ENCODE data around the gene ATG16L1. TPM values are rescaled to one million over a fixed set of nuclear protein-coding genes. Genes with fewer than 3 reads are reported as not detected.

The ATG16L1 gene
- total RNA-seq, 1 donor: 11.3 TPM

DNA sequence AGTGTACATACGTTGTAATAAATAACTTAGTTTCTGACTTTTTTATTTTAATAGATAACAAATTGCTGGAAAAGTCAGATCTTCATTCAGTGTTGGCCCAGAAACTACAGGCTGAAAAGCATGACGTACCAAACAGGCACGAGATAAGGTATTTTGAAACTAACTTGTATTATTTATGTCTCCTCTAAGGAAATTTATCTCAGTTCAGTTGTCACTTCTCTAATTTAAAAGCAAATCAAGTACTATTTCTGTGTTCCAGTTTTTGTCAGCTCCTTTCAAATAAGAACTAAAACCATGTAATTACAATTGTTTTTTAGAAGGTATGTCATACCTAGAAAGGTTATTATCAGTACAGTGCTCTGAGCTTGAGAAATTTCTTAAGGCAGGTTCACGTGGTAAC lies 4.6 kb downstream of the ATG16L1 start:
- no peak for DNase-seq (ENCODE audit: low read depth in 2 of 3, low spot score in 2 of 3)

DNA sequence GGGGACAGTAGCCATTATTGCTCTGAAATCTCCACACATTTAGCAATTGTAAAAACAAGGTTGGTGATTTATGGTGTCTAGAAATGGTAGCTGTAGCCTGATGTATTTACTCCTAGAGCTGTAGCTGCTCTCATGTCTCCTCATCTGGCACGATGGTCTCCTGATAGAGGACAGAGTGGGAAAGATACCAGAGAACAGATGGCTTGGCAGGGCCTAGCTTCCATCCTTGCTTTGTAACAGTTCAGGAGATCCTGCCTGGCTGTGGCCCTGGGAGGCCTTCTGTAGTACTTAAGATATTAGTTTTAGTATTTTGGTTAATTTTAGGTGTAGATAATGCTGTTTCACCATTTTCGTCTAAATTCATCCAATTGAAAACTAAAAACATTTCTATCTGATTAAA lies 6.7 kb downstream of the ATG16L1 start:
- no peak for DNase-seq (ENCODE audit: low read depth in 2 of 3, low spot score in 2 of 3)

DNA sequence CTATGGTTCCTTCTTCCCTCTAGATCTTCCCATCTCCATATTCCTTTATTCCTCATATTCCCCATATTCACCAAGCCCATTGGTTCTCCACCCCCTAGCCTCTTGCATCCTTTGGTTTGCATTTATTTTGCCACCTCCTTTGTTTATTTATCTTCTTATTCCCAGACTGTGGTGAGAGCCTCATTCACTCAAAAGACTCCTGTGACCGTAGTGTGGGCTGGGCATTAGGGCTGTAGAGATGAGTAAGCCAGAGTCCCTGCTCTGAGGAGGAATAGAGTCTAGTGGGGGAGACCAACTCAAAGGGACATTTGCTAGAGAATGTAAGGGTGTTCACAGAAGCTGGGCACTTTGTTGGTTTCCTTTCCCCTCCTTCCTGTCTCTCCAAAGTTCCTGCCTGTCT lies 8.3 kb downstream of the ATG16L1 start:
- no peak for DNase-seq (ENCODE audit: low read depth in 2 of 3, low spot score in 2 of 3)

DNA sequence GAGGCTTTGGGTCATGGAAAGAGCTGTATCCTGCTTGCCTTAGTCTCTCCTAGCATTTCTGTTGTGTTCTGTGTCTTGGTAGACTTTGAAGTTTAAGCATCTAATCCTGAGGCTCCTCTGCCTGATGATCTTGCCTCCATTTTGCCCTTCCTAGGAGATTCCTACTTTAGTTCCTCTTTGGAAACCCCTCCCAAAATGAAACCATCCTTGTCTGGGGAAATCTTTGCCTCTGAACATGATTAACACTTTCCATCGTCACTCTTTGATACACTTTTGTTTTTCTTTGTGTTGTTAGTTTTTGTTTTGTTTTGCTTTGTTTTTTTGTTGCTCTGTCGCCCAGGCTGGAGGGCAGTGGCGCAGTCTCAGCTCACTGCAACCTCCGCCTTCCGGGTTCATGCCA lies 9.2 kb downstream of the ATG16L1 start:
- DNase-seq (ENCODE audit: low read depth in 2 of 3, low spot score in 2 of 3): no peak

DNA sequence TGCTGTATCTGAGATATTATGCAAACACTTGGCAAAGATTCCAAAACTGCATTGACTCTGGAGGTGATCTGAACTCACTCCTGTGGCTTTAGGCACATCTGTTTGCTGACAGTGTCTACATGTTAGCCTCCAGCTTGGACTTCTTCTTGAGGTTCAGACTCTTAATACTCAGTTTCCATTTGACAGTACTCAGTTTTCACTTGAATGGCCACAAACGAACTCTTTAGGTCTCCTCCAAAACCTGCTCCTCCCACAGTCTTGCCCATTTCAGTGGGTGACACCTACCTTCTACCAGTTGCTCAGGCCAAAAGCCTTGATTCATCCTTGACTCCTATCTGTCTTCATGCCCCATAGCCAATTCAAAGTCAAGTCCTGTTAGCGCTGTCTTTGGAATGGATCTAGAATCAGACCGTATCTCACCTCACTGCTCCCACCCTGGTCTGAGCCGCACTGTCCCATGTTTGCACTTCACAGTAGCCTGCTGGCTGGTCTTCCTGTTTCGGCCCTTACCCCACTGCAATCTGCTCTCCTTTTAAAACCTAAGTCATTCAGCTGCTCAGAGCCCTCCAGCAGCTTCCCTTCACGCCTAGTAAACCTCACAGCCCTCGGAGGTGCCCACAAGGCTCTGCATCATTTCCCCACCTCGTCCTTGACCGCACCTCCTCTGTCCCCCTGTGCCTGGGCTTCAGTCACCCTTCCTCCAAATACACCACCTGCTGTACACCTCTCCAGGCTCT lies 10.5 kb downstream of the ATG16L1 start:
- no peak for DNase-seq (ENCODE audit: low read depth in 2 of 3, low spot score in 2 of 3)

DNA sequence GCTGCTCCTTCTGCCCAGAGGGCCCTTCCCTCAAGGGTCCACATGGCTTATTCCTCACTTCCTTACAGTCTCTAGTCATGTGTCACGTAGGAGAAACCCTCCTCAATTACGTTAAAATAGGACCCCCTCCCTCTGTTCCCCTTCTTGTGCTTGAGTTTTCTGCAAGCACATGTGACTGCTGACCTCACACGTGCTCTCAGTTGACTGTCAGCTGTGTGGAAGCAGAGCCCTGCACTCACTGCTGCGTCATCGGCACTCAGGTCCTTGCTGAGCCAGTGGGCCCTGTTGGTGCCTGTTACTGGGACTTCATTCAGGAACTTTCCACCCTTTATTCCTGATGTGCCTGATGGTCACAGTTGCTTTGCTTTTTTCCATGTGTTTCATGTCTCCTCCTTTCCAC lies 11.1 kb downstream of the ATG16L1 start:
- no peak for DNase-seq (ENCODE audit: low read depth in 2 of 3, low spot score in 2 of 3)

DNA sequence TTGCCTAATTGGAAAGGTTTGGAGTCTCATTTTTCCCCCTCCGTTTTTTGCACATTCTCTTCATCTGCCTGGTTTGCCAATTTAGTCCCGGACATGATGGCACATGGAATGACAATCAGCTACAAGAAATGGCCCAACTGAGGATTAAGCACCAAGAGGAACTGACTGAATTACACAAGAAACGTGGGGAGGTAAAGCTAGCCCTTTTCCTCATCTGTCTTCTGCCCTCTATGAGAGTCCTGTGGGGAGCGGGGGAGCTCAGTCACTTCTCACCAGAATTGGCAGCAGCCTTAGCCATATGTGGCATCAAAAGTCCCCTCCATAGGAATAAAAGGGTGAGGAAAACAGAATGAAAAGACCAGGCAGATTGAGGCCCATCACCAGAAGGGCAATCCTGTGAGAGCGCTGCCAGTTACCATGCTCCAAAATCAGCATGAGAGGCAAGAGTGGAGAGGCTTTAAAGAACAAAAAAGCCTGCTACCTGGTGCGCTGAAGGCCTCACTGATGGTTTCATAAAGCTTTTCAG lies 11.6 kb downstream of the ATG16L1 start:
- no peak for DNase-seq (ENCODE audit: low read depth in 2 of 3, low spot score in 2 of 3)

DNA sequence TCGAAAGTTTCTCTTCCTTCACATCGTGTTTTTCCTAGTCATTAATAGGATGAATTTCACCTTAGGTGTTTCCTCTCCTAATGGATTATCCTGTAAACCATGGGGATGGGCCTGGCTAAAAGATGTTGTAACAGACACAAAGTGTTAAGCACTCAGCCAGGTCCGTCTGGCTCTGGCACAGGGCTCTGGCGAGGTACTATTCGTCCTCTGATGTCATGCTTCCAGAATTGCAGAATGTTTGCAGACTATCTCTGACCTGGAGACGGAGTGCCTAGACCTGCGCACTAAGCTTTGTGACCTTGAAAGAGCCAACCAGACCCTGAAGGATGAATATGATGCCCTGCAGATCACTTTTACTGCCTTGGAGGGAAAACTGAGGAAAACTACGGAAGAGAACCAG lies 13.2 kb downstream of the ATG16L1 start:
- no peak for DNase-seq (ENCODE audit: low read depth in 2 of 3, low spot score in 2 of 3)

DNA sequence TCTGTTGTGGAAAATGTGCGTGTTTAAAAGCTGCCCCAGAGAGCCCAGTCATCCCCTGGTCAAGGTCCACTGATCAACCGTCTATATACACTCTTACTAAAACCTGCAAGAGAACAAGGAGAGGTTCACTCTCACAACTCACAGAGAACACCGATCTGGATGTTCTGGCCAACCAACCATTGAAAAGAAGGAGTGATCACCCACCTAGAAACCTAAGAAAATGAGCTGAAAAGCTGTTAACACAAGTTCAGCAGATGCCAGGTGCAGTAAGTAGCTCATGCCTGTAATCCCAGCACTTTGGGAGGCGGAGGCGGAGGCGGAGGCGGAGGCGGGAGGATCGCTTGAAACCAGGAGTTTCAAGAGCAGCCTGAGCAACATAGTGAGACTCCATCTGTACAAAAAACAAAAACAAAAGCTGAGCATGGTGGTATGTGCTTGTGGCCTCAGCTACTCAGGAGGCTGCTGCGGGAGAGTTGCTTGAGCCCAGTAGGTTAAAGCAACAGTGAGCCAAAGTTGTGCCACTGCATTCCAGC lies 14.5 kb downstream of the ATG16L1 start:
- DNase-seq (ENCODE audit: low read depth in 2 of 3, low spot score in 2 of 3): no peak

DNA sequence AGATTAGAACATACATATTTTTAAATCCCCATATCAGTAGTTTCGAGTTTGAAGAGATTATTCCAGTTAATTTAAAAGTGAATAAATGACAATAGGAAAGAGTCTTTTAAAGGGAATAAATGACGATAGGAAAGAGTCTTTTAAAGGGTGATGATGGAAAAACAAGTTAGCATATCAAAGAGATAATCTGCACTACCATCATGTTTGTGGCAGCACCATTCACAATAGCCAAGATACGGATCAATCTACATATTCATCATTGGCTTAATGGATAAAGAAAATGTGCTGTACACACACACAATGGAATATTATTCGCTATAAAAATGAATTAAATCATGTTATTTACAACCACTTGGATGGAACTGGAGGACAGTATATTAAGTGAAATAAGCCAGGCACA lies 15.0 kb downstream of the ATG16L1 start:
- DNase-seq (ENCODE audit: low read depth in 2 of 3, low spot score in 2 of 3): no peak

DNA sequence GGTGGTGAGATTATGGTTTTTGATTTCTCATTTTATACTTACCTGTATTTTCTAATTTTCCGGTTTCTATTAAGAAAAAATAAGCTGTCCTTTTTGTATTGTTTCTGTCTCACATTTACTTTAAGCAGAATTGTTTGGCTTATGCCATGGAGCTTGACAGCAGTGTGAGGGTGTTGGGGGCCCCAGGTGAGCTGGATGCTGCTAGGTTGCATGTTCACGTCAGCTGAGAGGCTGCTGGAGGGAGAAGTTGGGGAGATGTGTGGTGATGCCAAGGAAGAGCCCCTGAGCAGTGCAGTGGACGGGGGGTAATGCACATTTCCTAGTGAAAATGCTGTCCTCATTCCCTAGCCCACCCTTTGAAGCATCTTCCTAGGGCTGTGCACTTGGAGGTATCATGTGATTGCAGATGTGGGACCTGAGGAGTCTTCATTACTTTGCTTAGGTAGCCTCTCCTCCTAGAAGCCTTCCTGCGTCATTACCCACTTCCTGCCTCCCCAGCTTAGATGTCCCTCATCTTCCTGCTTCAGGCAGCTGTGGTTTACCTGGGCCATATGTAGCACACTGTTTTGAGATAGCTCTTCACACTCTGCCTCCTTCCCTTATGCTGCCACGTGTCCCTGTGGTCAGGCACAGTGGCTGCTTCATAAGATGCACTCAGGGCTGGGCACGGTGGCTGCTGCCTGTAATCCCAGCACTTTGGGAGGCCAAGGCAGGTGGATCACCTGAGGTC lies 16.2 kb downstream of the ATG16L1 start:
- DNase-seq (ENCODE audit: low read depth in 2 of 3, low spot score in 2 of 3): peak; percentile 29 to 75 (median 60)

DNA sequence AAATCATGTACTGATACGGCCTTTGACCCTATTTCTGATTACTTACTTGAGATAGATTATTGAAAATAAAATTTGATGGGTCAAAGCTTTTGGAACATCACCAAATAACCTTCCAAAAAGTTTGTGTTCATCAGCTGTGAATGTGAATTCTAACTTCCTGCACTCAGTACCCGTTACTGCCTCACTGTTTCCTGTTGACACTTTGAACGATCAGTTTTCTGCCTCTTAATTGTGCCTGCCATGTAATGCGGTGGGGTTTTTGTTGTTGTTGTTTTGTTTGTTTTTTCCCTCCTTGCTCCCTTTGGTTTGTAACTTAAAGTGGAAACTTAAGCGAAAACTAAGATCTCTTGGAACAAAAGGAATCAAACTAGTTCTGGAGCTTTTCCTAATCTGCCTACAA lies 18.9 kb downstream of the ATG16L1 start:
- no peak for DNase-seq (ENCODE audit: low read depth in 2 of 3, low spot score in 2 of 3)

DNA sequence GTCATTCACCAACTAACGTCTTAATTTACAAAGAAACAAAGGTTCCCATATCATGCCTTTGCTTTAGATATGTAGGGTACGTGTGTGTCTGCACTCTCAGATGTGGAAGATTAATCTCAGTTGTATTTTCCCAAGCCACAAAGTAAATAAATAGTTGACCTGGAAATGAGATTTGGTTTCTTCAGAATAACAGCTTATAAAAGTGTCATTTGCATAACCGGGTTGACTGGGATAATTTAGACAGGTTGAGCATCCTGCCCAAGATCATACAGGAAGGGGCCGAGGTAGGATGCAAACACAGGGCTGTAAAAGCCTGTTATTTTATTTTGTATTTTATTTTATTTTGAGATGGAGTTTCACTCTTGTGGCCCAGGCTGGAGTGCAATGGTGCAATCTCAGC lies 19.5 kb downstream of the ATG16L1 start:
- DNase-seq (ENCODE audit: low read depth in 2 of 3, low spot score in 2 of 3): no peak

DNA sequence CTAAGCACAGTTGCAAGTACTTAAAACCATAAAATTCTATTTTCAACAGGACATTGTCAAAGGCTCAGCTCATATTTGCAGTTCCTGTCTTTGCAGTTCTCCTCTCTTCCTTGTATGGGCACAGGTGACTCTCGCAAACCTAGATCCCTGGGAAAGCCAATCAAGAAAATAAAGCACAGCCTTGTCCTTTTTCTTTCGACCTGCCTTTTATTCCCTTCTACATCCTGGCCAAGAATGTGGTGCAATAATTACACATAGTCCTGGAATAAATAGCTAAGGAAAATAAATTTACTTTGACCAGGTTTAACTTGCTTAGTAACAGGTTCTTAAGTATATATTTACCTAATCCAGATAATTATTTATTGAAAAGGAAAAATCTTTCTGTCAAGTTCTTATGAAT lies 20.2 kb downstream of the ATG16L1 start:
- DNase-seq (ENCODE audit: low read depth in 2 of 3, low spot score in 2 of 3): no peak

DNA sequence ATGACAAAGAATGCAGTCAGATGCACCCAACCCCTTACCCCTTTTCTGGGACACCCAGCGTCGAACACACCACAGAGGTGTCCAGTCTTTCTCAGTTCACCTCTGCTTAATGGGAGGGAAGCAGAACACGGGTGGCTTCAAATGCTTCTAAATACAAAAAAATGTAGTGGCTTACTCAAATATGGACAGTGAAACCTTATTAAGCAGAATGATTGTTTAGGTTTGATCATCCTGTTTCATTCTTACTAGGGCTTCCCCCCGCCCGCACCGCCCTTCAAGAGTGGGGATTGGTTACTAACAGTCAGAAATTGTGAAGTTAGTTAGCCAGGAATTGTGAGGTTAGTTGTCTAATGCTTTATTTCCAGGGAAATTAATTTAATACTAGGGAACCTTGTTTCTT lies 21.6 kb downstream of the ATG16L1 start:
- no peak for DNase-seq (ENCODE audit: low read depth in 2 of 3, low spot score in 2 of 3)

DNA sequence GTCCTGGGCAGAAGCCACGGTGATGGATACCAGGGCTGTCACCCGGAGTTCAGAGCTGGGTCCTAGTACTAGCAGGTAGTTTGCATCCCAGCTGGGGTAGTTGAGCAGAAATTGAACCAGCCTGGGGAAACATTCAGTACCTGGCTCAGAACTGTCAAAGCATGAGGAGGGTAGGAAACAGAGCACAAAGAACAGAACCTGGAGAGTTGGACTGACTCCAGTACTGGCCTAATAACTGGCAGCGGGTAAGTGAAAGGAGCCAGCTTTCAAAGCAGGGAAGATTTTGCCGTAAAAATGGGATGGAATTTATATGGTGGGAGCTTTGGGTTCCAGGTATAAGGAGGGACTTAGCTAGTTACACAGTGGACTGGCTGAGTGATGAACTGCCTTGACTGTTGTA lies 23.8 kb downstream of the ATG16L1 start:
- no peak for DNase-seq (ENCODE audit: low read depth in 2 of 3, low spot score in 2 of 3)

DNA sequence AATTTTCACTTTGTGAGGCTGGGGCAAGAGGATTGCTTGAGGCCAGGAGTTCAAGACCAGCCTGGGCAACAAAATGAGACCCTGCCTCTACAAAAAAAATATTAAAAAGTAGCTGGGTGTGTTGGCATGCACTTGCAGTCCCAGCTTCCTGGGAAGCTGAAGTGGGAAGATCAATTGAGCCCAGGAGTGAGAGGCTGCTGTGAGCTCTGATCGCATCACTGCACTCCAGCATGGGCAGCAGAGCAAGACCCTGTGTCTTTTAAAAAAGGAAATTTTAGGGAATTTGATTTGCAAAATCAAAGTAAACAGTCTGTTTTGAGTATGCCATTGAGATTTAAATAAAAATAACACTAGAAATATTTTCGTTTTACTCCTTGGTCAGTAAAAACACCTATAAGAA lies 27.4 kb downstream of the ATG16L1 start:
- DNase-seq (ENCODE audit: low read depth in 2 of 3, low spot score in 2 of 3): no peak

DNA sequence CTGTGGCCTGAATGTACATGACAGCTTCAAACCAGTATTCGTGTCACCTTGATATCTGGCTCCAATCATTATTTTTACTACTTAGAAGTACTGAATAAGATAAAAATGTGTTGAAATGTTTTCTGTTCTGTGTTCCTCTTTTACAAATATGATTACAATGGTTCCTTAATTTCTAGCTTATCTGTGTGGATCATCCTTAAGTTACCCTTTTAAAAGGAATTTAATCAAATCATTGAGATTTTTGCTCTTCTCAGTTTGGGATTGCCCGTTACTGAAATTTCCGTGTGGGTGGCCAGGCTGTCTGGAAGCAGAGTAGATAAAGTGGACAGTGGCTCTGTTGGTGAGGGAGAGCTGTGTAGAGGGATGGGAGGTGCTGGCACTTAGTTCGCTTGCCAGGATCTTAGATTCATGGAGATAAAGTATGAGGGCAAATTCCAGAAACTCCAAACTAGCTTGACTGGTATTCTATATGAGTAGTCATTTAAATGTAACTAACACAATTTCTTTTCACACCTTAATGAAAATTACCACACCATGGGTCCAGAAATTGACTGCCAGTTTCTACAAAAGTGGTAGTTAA lies 28.7 kb downstream of the ATG16L1 start:
- DNase-seq (ENCODE audit: low read depth in 2 of 3, low spot score in 2 of 3): no peak

DNA sequence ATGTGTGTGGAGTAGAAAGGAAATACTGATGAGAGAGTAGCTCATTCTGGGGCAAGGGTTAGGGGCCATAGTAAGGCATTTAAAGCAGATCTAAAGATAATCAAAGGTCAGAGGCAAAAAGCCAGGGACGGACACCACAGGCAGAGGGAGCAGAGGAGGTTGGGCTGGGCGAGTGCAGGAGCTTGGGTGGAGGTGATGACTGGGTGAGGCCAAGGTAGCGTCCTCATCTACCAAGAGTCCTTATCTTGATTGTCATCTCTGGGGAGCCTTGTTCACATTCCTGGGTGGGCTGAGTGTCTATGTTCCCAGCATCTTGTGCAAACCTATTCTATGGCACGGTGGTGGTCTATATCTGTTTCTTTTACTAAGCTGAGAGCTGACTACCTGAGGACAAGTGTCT lies 30.1 kb downstream of the ATG16L1 start:
- no peak for DNase-seq (ENCODE audit: low read depth in 2 of 3, low spot score in 2 of 3)

DNA sequence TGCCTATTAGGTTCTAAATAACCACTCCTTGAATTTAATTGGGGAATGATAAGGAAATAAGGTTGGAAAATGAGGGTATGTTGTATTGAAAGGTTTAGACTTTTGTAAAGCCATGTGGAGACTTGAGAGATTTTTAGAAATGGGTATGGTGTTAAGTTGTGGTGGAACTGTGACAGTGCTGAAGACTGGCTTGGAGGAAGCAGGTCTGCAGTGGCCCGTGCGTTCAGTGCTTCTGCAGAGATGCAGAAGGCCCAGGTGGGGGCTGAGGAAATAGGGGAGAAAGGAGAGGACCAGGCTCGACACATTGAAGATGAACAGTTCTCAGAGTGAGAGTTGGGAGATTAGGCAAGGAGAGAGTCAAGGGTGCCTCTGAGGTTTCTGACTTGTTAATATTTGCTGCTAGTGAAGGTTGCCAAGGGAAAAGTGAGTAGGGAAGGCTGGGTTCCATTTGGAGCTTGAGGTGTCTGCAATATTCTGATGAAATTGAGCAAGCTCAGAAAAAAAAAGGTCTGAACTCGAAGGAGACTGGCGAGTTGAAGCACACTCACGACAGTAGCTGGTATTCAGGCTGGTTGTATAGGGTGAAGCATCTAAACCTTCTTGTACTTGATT lies 30.6 kb downstream of the ATG16L1 start:
- DNase-seq (ENCODE audit: low read depth in 2 of 3, low spot score in 2 of 3): no peak

DNA sequence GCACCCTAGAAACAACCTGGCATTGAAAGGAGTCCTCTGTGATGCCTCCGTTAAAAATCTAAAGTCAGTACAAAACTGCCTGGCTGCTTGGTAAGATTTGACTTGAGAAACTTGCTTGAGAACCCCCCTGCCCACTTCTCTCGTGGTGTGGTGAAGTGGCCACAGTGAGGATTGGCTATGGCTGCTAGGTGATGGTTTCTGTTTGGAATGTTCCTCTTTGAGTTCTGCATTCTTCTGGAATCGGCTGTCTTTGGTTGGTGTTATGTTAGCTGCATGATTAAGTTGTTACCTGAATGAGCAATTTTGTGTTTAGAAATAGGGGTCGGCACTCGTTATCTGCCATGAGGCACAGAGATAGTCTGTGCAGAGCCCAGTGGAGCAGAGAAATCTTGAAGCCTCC lies 34.4 kb downstream of the ATG16L1 start:
- no peak for DNase-seq (ENCODE audit: low read depth in 2 of 3, low spot score in 2 of 3)

Data from hematopoietic multipotent progenitor cell (in vitro differentiated cells).